Endothelial cell of umbilical vein (primary cell): ENCODE data around the gene ABCC4. TPM values are rescaled to one million over a fixed set of nuclear protein-coding genes. Genes with fewer than 3 reads are reported as not detected.

Source experiments
- BruUV-seq: library from RNA; stranded (reverse); fragments of 400-500 nt; replicated peaks from 2 replicates; lab custom pipeline; 2021; lab: Mats Ljungman, UMichigan
- CTCF ChIA-PET: fragments of 300-600, 350-600 bp; sonication (Branson Sonifier 250); formaldehyde crosslinking; loops from one replicate; lab custom pipeline; 2021; ENCODE audit warnings: antibody characterized with exemption, inconsistent platforms; lab: Charles Lee
- POLR2A ChIA-PET: fragments of 300-600, 350-600 bp; sonication (Branson Sonifier 250); formaldehyde crosslinking; loops from one replicate; lab custom pipeline; 2021; ENCODE audit warnings: antibody characterized with exemption, inconsistent platforms; lab: Charles Lee
- DNase-seq: peaks from one replicate; pipeline ENCODE4 v3.0.0-alpha.2; 2011; ENCODE audit warnings: low read depth, low spot score
- FAIRE-seq: peaks from 2 replicates; lab custom pipeline; 2011; peaks lifted over from hg19 to GRCh38; lab: Jason Lieb, UNC
- H2AFZ ChIP-seq: 2 replicates; pipeline ENCODE4 v1.6.0; 2012; ENCODE audit warnings: low read depth, low read length, control low read depth, inconsistent platforms
- H3K27ac ChIP-seq: 2 replicates; pipeline ENCODE4 v1.5.1; 2011; ENCODE audit warnings: low read depth, mild to moderate bottlenecking, control low read depth, low read length, moderate library complexity; ENCODE audit not compliant: insufficient read depth
- H3K27me3 ChIP-seq, 2 experiments: 2 replicates each; pipeline versions ENCODE4 v1.6.0 to v1.6.1; 2011; ENCODE audit warnings: low read length in 2 of 2, mixed read lengths in 1 of 2; ENCODE audit not compliant: control insufficient read depth in 2 of 2, insufficient read depth in 2 of 2
- H3K36me3 ChIP-seq, 2 experiments: 2 replicates in 1 of 2; 3 replicates in 1 of 2; pipeline ENCODE4 v1.5.1; 2011; ENCODE audit warnings: low read length in 2 of 2, mild to moderate bottlenecking in 1 of 2, moderate library complexity in 1 of 2; ENCODE audit not compliant: control insufficient read depth in 2 of 2, insufficient read depth in 2 of 2; ENCODE audit errors: extremely low read depth in 1 of 2
- H3K4me1 ChIP-seq: 3 replicates; pipeline ENCODE4 v1.5.1; 2011; ENCODE audit warnings: mild to moderate bottlenecking, low read length; ENCODE audit not compliant: control insufficient read depth, insufficient read depth; ENCODE audit errors: extremely low read depth
- H3K4me2 ChIP-seq: 2 replicates; pipeline ENCODE4 v1.6.1; 2011; ENCODE audit warnings: low read length, control low read depth, mixed read lengths; ENCODE audit not compliant: insufficient read depth
- H3K4me3 ChIP-seq, 3 experiments: fragments of 200-600 bp in 1 of 3; sonication (generic), shearing (Covaris generic) in 1 of 3; replicated peaks in 1 of 3; 2 replicates each; pipeline ENCODE4 v1.5.1; 2011 to 2016; ENCODE audit warnings: control low read depth in 3 of 3, low read length in 3 of 3, mild to moderate bottlenecking in 2 of 3, inconsistent platforms in 1 of 3, low read depth in 1 of 3, moderate library complexity in 1 of 3; ENCODE audit not compliant: insufficient read depth in 1 of 3
- H3K79me2 ChIP-seq: 2 replicates; pipeline ENCODE4 v1.6.0; 2012; ENCODE audit warnings: low read length, inconsistent platforms; ENCODE audit not compliant: control insufficient read depth, insufficient read depth
- H3K9ac ChIP-seq: replicated peaks from 2 replicates; pipeline ENCODE3; 2011; ENCODE audit warnings: low read length, control low read depth; ENCODE audit not compliant: insufficient read depth; ENCODE audit errors: extremely low read depth
- H3K9me1 ChIP-seq: replicated peaks from 3 replicates; pipeline ENCODE4 v1.6.0; 2011; ENCODE audit warnings: mild to moderate bottlenecking, low read length; ENCODE audit not compliant: control insufficient read depth, insufficient read depth; ENCODE audit errors: extremely low read depth
- H3K9me3 ChIP-seq: replicated peaks from 2 replicates; pipeline ENCODE4 v1.5.1; 2012; ENCODE audit warnings: low read length, inconsistent platforms; ENCODE audit not compliant: control insufficient read depth, insufficient read depth
- H4K20me1 ChIP-seq: replicated peaks from 2 replicates; pipeline ENCODE3; 2011; ENCODE audit warnings: mild to moderate bottlenecking, low read length; ENCODE audit not compliant: control insufficient read depth, insufficient read depth; ENCODE audit errors: extremely low read depth
- CTCF ChIP-seq, 2 donors: IDR thresholded peaks; 1 replicate in 1 of 2; 2 replicates in 1 of 2; pipeline ENCODE4 v1.5.1; 2011; ENCODE audit warnings: low read length in 2 of 2, mild to moderate bottlenecking in 2 of 2, moderate library complexity in 2 of 2, control low read depth in 1 of 2, inconsistent platforms in 1 of 2, low read depth in 1 of 2; ENCODE audit not compliant: insufficient read depth in 1 of 2; ENCODE audit errors: extremely low read depth in 1 of 2
- EZH2 ChIP-seq: IDR thresholded peaks from 2 replicates; pipeline ENCODE4 v1.6.1; 2012; ENCODE audit warnings: borderline replicate concordance, low read depth, mild to moderate bottlenecking, moderate library complexity, low read length, inconsistent platforms; ENCODE audit not compliant: severe bottlenecking
- FOS ChIP-seq: IDR thresholded peaks from 2 replicates; pipeline ENCODE4 v1.6.1; 2011; ENCODE audit warnings: mild to moderate bottlenecking, low read length, moderate library complexity, borderline replicate concordance; ENCODE audit not compliant: insufficient read depth
- GATA2 ChIP-seq: IDR thresholded peaks from 2 replicates; pipeline ENCODE4 v1.7.0; 2011; ENCODE audit warnings: low read depth, mild to moderate bottlenecking, moderate library complexity, mixed read lengths, low read length; ENCODE audit not compliant: insufficient read length, insufficient read depth
- JUN ChIP-seq: IDR thresholded peaks from 2 replicates; pipeline ENCODE4 v1.6.1; 2011; ENCODE audit warnings: borderline replicate concordance, low read depth; ENCODE audit not compliant: insufficient read length, insufficient read depth
- MAX ChIP-seq: IDR thresholded peaks from 2 replicates; pipeline ENCODE4 v1.6.1; 2011; ENCODE audit not compliant: insufficient read depth, insufficient read length
- MYC ChIP-seq: IDR thresholded peaks from one replicate; pipeline ENCODE4 v1.6.1; 2011; ENCODE audit warnings: mild to moderate bottlenecking, low read depth, low read length
- POLR2A ChIP-seq: IDR thresholded peaks from 2 replicates; pipeline ENCODE4 v1.6.1; 2012; ENCODE audit warnings: low read depth, mild to moderate bottlenecking, control low read depth, low read length
- POLR2AphosphoS5 ChIP-seq: IDR thresholded peaks from 2 replicates; pipeline ENCODE4 v1.6.1; 2012; ENCODE audit warnings: low read depth, mild to moderate bottlenecking, control low read depth, low read length, moderate library complexity; ENCODE audit not compliant: insufficient read depth
- dilution Hi-C: fragments of 300-500 bp; cut with MboI; formaldehyde crosslinking; loops from one replicate; pipeline ENCODE4 v1.15.0; 2019; ENCODE audit warnings: low sequenced_read_pairs; ENCODE audit not compliant: extremely low pct_ligation_motif_present
- intact Hi-C: fragments of 100-400 bp; cut with micrococcal nuclease; formaldehyde crosslinking; loops from one replicate; pipeline ENCODE4 v1.10.0; 2022
- polyA plus RNA-seq, 4 experiments: library from polyadenylated mRNA; depleted of rRNA in 3 of 4; stranded (reverse) in 3 of 4; unstranded in 1 of 4; fragments of >200 nt; gene quantifications; 2 replicates each; pipeline versions ENCODE4 v1.2.1 to v1.2.3, GENCODE V29; 2011 to 2012; ENCODE audit warnings: missing spikeins in 1 of 4
- total RNA-seq: library from RNA; stranded (reverse); gene quantifications from 2 replicates; pipeline ENCODE4 v1.2.3, GENCODE V29; 2021

ABCC4 gene
- total and polyA plus RNA-seq, 2 donors (not counting 3 experiments of a cell fraction or from before 2014, with no cell fraction given), result 9.2 to 15.9 TPM

GRCh38 chr13:95159458-95159857 is 141.8 kb downstream of the ABCC4 start:
- Histone ChIP-seq H3K36me3 (peaks cover 0 to 2% of the 10 kb centered on the region in 2 experiments), H2AFZ (no peak overlapping the region), H4K20me1 (no peaks in the 10 kb centered on the region), H3K79me2 (no peaks in the 10 kb centered on the region), H3K9ac (no peak overlapping the region), H3K4me2 (no peak overlapping the region), H3K9me3 (no peaks in the 10 kb centered on the region), H3K4me3 (no peak overlapping the region), H3K27me3 (no peaks in the 10 kb centered on the region), H3K4me1 (peaks cover 8% of the 10 kb centered on the region), H3K27ac (no peak overlapping the region), H3K9me1 (no peaks in the 10 kb centered on the region)
- CTCF ChIA-PET, result interaction anchor here (1.4 kb wide), 1 partner anchor 30 kb away, joined by 3 read pairs; no protein-coding TSS in a partner anchor
- BruUV-seq, result no TSS peak
- no peak for DNase-seq
- dilution Hi-C loops, result no loop called here
- TF ChIP-seq POLR2AphosphoS5, result no peak
- TF ChIP-seq JUN, result no peak
- no peak for TF ChIP-seq FOS
- TF ChIP-seq CTCF (IDR thresholded peaks at IDR 0.05; ENCODE audit: extremely low read depth in 1 of 2, insufficient read depth in 1 of 2, low read depth in 1 of 2, low read length in 2 of 2), result no peak
- TF ChIP-seq MAX, result no peak
- no peak for TF ChIP-seq EZH2
- TF ChIP-seq MYC, result no peak
- no peak for TF ChIP-seq POLR2A
- no peak for TF ChIP-seq GATA2
- intact Hi-C loops, result loop anchor here (10.0 kb wide), 1 partner anchor 725 kb away; no protein-coding TSS in a partner anchor
- no peak for FAIRE-seq
- POLR2A ChIA-PET, result no interaction called here
